GM13976 (cell line): Measurements from ENCODE around the gene SEC14L5.

ENCODE experiments used
- DNase-seq: peaks from one replicate; pipeline ENCODE4 v3.0.0; 2012; ENCODE audit warnings: low spot score
- in situ Hi-C: fragments of 300-500 bp; cut with MboI; formaldehyde crosslinking; loops from one replicate; pipeline ENCODE4 v1.12.0; 2022; ENCODE audit warnings: low sequenced_read_pairs, mixed read lengths, inconsistent platforms; ENCODE audit not compliant: unreplicated experiment
- TF ChIP-seq, protein P1 (sequence below): IDR thresholded peaks from 2 replicates; pipeline ENCODE4 v1.5.1; 2012; ENCODE audit warnings: borderline replicate concordance, mild to moderate bottlenecking; ENCODE audit not compliant: insufficient read depth; ENCODE audit errors: extremely low read depth, missing control alignments, control extremely low read depth

SEC14L5 gene

DNA sequence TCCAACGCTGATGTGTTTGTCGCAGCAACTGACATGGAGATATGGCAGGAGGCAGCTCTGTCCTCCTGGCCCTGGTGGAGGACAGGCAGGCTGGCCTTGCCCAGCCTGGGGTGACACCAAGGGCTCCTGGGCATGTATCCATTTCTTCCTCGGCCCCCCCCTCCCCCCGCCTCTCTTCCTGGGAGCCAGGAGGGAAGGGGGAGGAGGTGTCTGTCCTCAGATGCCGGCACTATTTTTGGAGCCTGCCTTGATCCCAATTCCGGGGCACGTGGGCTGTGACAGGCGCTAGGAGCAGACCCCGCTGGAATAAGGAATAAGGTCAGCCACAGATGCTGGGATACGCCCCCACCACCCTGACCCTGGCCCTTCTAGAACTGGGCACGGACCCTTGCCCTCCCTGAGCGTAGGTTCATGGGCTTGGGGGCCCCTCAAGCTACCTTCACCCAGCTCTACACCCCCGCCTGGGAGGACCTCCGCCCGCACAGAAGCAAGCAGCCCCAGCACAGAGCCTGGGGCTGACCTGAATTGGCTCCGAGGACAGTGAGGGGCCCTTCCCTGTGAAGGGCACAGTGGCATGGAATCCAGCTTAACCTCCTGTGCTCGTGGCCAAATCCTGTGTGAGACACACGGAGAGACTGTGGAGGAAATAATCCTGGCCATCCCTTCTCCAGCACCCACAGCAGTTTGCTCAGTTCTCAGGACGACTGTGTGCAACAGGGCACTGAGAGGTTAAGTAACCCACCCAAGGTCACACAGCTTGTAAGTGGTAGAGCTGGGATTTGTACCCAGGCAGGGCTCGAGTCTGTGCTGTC is 24.1 kb downstream of the SEC14L5 start:
- in situ Hi-C loops, result no loop called here
- no peak for DNase-seq
- TF ChIP-seq, protein P1, sequence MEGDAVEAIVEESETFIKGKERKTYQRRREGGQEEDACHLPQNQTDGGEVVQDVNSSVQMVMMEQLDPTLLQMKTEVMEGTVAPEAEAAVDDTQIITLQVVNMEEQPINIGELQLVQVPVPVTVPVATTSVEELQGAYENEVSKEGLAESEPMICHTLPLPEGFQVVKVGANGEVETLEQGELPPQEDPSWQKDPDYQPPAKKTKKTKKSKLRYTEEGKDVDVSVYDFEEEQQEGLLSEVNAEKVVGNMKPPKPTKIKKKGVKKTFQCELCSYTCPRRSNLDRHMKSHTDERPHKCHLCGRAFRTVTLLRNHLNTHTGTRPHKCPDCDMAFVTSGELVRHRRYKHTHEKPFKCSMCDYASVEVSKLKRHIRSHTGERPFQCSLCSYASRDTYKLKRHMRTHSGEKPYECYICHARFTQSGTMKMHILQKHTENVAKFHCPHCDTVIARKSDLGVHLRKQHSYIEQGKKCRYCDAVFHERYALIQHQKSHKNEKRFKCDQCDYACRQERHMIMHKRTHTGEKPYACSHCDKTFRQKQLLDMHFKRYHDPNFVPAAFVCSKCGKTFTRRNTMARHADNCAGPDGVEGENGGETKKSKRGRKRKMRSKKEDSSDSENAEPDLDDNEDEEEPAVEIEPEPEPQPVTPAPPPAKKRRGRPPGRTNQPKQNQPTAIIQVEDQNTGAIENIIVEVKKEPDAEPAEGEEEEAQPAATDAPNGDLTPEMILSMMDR, result no peak

DNA sequence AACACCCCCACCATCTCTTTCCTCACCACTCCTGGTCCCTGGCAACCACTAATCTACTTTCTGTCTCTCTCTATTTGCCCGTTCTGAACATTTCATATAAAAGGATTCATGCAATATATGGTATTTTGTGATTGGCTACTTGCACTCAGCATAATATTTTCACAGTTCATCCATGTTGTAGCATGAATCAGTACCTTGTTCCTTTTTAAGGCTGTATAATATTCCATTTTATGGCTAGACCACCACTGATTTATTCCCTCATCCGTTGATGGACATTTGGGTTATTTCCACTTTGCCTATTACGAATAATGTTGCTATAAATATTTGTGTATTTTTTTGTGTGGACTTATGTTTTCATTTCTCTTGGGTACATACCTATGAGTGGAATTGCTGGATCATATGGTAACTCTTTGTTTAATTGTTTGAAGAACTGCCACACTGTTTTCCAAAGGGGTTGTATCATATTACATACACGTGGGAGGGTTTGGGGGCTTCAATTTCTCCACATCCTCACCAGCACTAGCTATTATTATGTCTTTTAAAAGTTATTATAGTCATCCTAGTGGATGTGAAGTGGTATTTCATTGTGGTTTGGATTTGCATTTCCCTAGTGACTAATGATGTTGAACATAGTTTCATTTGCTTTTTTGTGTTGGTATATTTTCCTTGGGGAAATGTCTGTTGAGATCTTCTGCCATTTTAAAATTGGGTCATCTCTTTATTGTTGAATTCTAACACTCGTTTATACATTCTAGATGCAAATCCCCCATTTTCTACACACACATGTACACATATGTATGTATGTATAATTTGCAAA is 26.3 kb downstream of the SEC14L5 start:
- DNase-seq, result no peak
- TF ChIP-seq, protein P1, result no peak

DNA sequence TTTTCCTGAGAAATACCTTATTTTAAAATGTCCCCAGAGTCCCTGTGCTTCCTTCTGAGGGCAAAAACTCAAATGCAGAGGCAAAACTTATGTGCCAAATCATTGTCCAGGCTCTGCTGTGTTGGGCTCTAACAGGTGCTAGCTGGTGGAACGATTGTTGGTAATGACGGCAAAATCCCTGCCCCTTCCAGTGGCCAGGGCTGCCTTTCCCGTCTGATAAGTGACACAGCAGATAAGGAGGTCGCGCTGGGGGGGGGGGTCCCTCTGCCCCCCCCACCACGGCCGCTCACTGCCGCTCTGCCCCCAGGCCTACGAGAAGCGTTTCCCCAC is 29.1 kb downstream of the SEC14L5 start:
- TF ChIP-seq, protein P1, result no peak
- in situ Hi-C loops, result no loop called here
- no peak for DNase-seq

More for the DNA sequence above, 26.3 kb downstream of the SEC14L5 start:
- in situ Hi-C loops, result no loop called here

DNA sequence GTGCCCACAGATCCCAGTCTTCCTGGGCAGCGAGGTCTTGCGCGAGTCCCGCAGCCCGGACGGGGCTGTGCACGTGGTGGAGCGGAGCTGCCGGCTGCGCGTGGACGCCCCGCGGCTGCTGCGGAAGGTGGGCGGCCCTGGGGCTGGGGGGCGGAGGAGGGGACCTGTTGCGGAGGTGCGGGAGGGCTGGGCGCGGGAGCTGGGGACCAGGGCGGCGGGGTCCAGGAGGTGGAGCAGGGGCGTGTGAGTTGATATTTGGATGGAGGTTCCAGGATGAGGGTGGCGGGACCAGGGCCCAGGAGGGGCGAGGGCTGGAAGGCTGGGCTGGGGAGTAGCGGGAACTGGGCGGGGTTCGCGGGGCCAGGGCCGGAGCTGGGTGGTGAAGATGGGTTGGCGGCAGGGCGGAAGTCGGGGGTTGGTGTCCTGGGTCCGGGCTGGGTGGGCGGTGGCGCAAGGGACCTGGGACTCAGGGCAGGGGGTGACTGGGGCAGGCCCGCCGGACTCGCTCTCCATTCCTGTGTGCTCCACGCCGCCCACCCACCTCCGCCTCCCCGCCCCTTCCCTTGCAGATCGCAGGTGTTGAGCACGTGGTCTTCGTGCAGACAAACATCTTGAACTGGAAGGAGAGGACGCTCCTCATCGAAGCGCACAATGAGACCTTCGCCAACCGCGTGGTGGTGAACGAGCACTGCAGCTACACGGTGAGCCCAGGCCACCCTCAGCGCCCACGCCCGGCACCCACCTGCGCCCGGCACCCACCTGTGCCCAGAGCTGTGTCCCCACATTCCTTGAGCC is 29.6 kb downstream of the SEC14L5 start:
- TF ChIP-seq, protein P1, result no peak
- DNase-seq, result no peak
- in situ Hi-C loops, result no loop called here

DNA sequence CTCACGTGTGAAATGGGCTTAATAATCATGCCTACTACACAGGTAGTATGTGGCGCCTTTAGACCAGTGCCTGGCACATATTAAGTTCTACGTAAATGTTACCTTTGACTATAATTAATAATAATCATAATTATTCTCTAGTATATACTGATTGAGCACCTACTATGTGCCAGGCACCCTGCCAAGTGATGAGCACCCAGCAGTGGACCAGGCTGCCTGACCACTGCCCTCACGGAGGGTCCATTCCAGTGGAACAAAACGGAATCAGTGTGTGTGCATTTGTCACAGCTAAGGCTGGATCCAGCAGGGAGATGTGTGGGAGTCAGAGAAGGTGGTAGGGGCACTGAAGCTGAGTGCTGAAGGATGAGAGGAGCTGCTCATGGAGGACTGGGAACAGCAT is 30.5 kb downstream of the SEC14L5 start:
- TF ChIP-seq, protein P1, result no peak
- DNase-seq, result no peak
- in situ Hi-C loops, result no loop called here

DNA sequence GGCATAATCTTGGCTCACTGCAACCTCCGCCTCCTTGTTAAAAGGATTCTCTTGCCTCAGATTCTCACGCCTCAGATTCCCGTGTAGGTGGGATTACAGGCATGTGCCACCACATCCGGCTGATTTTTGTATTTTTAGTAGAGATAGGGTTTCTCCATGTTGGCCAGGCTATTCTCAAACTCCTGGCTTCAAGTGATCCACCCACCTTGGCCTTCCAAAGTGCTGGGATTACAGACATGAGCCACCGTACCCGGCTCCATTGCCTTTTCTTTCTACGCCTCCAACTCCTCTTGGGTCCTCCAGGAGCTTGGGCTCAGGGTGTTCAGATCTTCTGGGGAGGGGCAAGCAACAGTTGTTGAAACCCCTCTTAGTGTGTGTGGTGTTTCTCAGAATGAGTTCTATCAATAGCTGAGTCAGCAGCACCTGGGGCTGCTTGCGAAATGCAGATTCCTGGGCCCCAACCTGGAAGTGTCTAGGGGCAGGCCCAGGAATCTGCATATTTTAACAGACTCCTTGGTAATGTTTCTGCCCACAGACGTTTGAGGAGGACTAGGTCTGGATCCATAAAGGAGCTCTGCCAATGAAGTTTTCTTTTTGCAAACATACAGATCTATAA is 31.4 kb downstream of the SEC14L5 start:
- DNase-seq, result no peak
- TF ChIP-seq, protein P1, result no peak
- in situ Hi-C loops, result no loop called here
